WTC11 (cell line): ENCODE data around the gene BMP2K. TPM values are rescaled to one million over a fixed set of nuclear protein-coding genes. Genes with fewer than 3 reads are reported as not detected.

ENCODE experiments used
- ATAC-seq: fragments of 200-7000 bp; cut with Tn5 transposase; 2 replicates; pipeline ENCODE4 v1.10.0; 2021; ENCODE audit warnings: mild to moderate bottlenecking, moderate library complexity
- CTCF ChIA-PET: fragments of 300-600 bp; sonication (Branson Sonifier 250); formaldehyde crosslinking; loops from one replicate; lab custom pipeline; 2021; ENCODE audit warnings: antibody characterized with exemption; lab: Charles Lee
- POLR2A ChIA-PET: fragments of 350-600 bp; sonication (Branson Sonifier 250); formaldehyde crosslinking; loops from one replicate; lab custom pipeline; 2021; ENCODE audit warnings: antibody characterized with exemption; lab: Charles Lee
- DNase-seq: peaks from one replicate; pipeline ENCODE4 v3.0.0; 2021; ENCODE audit warnings: low spot score
- H3K27ac Mint-ChIP-seq: 2 replicates; pipeline ENCODE4 v1.8.0; 2021; ENCODE audit warnings: mixed read lengths
- H3K27me3 Mint-ChIP-seq: 2 replicates; pipeline ENCODE4 v1.8.0; 2021; ENCODE audit warnings: low read depth, mild to moderate bottlenecking, moderate library complexity, mixed read lengths
- H3K36me3 Mint-ChIP-seq: 2 replicates; pipeline ENCODE4 v1.8.0; 2021; ENCODE audit warnings: mixed read lengths
- H3K4me1 Mint-ChIP-seq: 2 replicates; pipeline ENCODE4 v1.8.0; 2022; ENCODE audit warnings: mixed read lengths
- H3K4me3 Mint-ChIP-seq: 2 replicates; pipeline ENCODE4 v1.8.0; 2021; ENCODE audit warnings: mild to moderate bottlenecking, moderate library complexity, mixed read lengths
- H3K9me3 Mint-ChIP-seq: 2 replicates; pipeline ENCODE4 v1.8.0; 2021; ENCODE audit warnings: mixed read lengths
- CBFB ChIP-seq: sonication (generic); formaldehyde crosslinking; IDR thresholded peaks from 2 replicates; pipeline ENCODE4 v1.8.1; 2022; ENCODE audit warnings: mild to moderate bottlenecking, low read depth, missing genetic modification reagents
- CREM ChIP-seq: sonication (generic); formaldehyde crosslinking; IDR thresholded peaks from 2 replicates; pipeline ENCODE4 v1.8.1; 2022; ENCODE audit warnings: mild to moderate bottlenecking, missing genetic modification reagents, moderate library complexity
- IRF2 ChIP-seq: sonication (generic); formaldehyde crosslinking; IDR thresholded peaks from 2 replicates; pipeline ENCODE4 v1.8.0; 2022; ENCODE audit warnings: low read depth, missing genetic modification reagents, borderline replicate concordance
- KAT7 ChIP-seq: sonication (generic); formaldehyde crosslinking; IDR thresholded peaks from 2 replicates; pipeline ENCODE4 v1.8.1; 2023; ENCODE audit warnings: missing genetic modification reagents, mild to moderate bottlenecking, borderline replicate concordance
- RORB ChIP-seq: fragments of 250-450 bp; sonication (Bioruptor Pico); IDR thresholded peaks from 2 replicates; pipeline ENCODE4 v1.9.0; 2021; ENCODE audit warnings: mild to moderate bottlenecking
- SP1 ChIP-seq: sonication (generic); formaldehyde crosslinking; conservative IDR thresholded peaks from 2 replicates; pipeline ENCODE4 v1.8.1; 2022; ENCODE audit warnings: missing genetic modification reagents
- TEAD1 ChIP-seq: sonication (generic); formaldehyde crosslinking; IDR thresholded peaks from 2 replicates; pipeline ENCODE4 v1.8.0; 2022; ENCODE audit warnings: mild to moderate bottlenecking, missing genetic modification reagents
- ZNF138 ChIP-seq: sonication (generic); formaldehyde crosslinking; conservative IDR thresholded peaks from 2 replicates; pipeline ENCODE4 v1.8.1; 2022; ENCODE audit warnings: mild to moderate bottlenecking, moderate library complexity, missing genetic modification reagents
- ZNF317 ChIP-seq: sonication (generic); formaldehyde crosslinking; IDR thresholded peaks from 2 replicates; pipeline ENCODE4 v1.8.1; 2023; ENCODE audit warnings: low read depth, mild to moderate bottlenecking, moderate library complexity, missing genetic modification reagents, borderline replicate concordance
- ZNF423 ChIP-seq: fragments of 250-450 bp; sonication (Bioruptor Pico); IDR thresholded peaks from 2 replicates; pipeline ENCODE4 v2.1.2; 2022; ENCODE audit warnings: mild to moderate bottlenecking, moderate library complexity
- total RNA-seq: library from RNA; stranded (reverse); gene quantifications from 3 replicates; pipeline ENCODE4 v1.2.3, GENCODE V29; 2021
- TF ChIP-seq, protein P1 (sequence below): sonication (generic); formaldehyde crosslinking; IDR thresholded peaks from 2 replicates; pipeline ENCODE4 v1.8.0; 2022; ENCODE audit warnings: mild to moderate bottlenecking, missing genetic modification reagents
- TF ChIP-seq, protein P2 (sequence below): fragments of 250-450 bp; sonication (Bioruptor Pico); IDR thresholded peaks from 2 replicates; pipeline ENCODE4 v1.9.0; 2021; ENCODE audit warnings: mild to moderate bottlenecking, borderline replicate concordance
- TF ChIP-seq, protein P3 (sequence below): sonication (generic); formaldehyde crosslinking; conservative IDR thresholded peaks from 2 replicates; pipeline ENCODE4 v1.8.1; 2022; ENCODE audit warnings: mild to moderate bottlenecking, missing genetic modification reagents
- TF ChIP-seq, protein P4 (sequence below): sonication (generic); formaldehyde crosslinking; IDR thresholded peaks from 2 replicates; pipeline ENCODE4 v1.8.0; 2022; ENCODE audit warnings: missing genetic modification reagents
- TF ChIP-seq, protein P5 (sequence below): sonication (generic); formaldehyde crosslinking; IDR thresholded peaks from 2 replicates; pipeline ENCODE4 v1.8.1; 2022; ENCODE audit warnings: mild to moderate bottlenecking, missing genetic modification reagents, moderate library complexity, borderline replicate concordance
- TF ChIP-seq, protein P6 (sequence below): sonication (generic); formaldehyde crosslinking; IDR thresholded peaks from 2 replicates; pipeline ENCODE4 v1.8.1; 2023; ENCODE audit warnings: mild to moderate bottlenecking, missing genetic modification reagents, moderate library complexity
- TF ChIP-seq, protein P7 (sequence below): fragments of 250-450 bp; sonication (Bioruptor Pico); IDR thresholded peaks from 2 replicates; pipeline ENCODE4 v1.8.0; 2021; ENCODE audit warnings: mild to moderate bottlenecking
- TF ChIP-seq, protein P8 (sequence below): fragments of 200-600 bp; IDR thresholded peaks from 2 replicates; pipeline ENCODE4 v1.8.0; 2022; ENCODE audit warnings: antibody characterized with exemption
- TF ChIP-seq, protein P9 (sequence below): sonication (generic); formaldehyde crosslinking; IDR thresholded peaks from 2 replicates; pipeline ENCODE4 v1.8.1; 2022; ENCODE audit warnings: mild to moderate bottlenecking, moderate library complexity, missing genetic modification reagents

BMP2K gene
- total RNA-seq, 1 experiment from 2014 or later: 19.9 TPM

DNA sequence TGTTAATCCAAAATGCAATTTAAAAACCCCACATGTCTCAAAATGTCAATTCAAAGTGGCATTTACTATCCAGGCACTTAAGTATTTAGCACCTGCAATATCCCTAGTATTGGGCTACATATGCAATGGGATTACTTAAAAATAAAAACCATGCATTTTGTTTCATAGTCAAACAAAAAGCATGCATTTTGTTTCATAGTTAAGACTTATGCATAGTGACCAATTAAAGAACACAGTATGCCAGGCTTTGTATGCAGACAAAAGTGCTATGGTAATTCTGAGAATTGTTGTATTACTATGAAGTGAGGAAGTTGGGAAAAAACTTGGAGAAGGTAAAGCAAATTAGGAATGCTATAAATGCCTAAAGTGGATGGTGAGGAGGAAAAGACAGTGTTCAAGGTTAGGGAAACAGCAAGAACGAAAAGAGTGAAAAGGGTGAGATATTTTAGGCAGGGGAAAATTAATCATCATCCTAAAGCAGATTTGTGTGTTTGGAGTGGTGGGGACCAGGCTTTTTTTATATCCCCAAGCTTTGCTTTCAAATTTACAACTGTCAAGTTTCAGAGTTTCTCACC is 10.6 kb upstream of the BMP2K start:
- no peaks in the 10 kb centered on the region for H3K9me3 Mint-ChIP-seq
- DNase-seq (no peak), ATAC-seq (no peak)
- H3K27ac Mint-ChIP-seq: no peak overlapping the region
- no peaks in the 10 kb centered on the region for H3K36me3 Mint-ChIP-seq
- CTCF ChIA-PET: no interaction called here
- H3K4me3 Mint-ChIP-seq: no peak overlapping the region
- H3K27me3 Mint-ChIP-seq: no peaks in the 10 kb centered on the region
- TF ChIP-seq IRF2 (CRISPR knock-in tag): no peak
- TF ChIP-seq, protein P1, sequence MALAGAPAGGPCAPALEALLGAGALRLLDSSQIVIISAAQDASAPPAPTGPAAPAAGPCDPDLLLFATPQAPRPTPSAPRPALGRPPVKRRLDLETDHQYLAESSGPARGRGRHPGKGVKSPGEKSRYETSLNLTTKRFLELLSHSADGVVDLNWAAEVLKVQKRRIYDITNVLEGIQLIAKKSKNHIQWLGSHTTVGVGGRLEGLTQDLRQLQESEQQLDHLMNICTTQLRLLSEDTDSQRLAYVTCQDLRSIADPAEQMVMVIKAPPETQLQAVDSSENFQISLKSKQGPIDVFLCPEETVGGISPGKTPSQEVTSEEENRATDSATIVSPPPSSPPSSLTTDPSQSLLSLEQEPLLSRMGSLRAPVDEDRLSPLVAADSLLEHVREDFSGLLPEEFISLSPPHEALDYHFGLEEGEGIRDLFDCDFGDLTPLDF (CRISPR knock-in tag): no peak
- TF ChIP-seq TEAD1 (CRISPR knock-in tag): no peak
- no peak for TF ChIP-seq KAT7 (CRISPR knock-in tag)
- POLR2A ChIA-PET: no interaction called here
- H3K4me1 Mint-ChIP-seq: peaks cover 5% of the 10 kb centered on the region

DNA sequence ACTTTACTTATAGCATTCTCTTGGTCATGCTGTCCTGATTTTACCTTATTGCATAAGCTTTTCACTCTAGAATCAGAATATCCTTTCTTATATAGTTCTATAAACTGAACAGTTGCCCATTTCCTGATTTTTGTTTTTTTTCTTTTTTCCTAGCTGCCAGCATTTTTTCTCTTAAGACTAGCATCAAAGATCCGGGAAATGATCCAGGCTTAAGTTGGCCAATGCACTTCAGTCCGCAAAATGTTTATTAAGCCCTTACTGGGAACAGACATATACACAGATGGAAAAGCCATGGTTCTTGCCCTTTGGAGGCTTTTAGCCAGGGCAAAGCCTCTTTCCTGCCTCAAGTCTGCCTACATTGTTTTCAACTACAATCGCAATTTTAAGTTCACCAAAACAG is 10.1 kb upstream of the BMP2K start:
- no peaks in the 10 kb centered on the region for H3K9me3 Mint-ChIP-seq
- CTCF ChIA-PET: no interaction called here
- POLR2A ChIA-PET: no interaction called here
- TF ChIP-seq, protein P2, sequence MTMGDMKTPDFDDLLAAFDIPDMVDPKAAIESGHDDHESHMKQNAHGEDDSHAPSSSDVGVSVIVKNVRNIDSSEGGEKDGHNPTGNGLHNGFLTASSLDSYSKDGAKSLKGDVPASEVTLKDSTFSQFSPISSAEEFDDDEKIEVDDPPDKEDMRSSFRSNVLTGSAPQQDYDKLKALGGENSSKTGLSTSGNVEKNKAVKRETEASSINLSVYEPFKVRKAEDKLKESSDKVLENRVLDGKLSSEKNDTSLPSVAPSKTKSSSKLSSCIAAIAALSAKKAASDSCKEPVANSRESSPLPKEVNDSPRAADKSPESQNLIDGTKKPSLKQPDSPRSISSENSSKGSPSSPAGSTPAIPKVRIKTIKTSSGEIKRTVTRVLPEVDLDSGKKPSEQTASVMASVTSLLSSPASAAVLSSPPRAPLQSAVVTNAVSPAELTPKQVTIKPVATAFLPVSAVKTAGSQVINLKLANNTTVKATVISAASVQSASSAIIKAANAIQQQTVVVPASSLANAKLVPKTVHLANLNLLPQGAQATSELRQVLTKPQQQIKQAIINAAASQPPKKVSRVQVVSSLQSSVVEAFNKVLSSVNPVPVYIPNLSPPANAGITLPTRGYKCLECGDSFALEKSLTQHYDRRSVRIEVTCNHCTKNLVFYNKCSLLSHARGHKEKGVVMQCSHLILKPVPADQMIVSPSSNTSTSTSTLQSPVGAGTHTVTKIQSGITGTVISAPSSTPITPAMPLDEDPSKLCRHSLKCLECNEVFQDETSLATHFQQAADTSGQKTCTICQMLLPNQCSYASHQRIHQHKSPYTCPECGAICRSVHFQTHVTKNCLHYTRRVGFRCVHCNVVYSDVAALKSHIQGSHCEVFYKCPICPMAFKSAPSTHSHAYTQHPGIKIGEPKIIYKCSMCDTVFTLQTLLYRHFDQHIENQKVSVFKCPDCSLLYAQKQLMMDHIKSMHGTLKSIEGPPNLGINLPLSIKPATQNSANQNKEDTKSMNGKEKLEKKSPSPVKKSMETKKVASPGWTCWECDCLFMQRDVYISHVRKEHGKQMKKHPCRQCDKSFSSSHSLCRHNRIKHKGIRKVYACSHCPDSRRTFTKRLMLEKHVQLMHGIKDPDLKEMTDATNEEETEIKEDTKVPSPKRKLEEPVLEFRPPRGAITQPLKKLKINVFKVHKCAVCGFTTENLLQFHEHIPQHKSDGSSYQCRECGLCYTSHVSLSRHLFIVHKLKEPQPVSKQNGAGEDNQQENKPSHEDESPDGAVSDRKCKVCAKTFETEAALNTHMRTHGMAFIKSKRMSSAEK: no peak
- TF ChIP-seq, protein P3, sequence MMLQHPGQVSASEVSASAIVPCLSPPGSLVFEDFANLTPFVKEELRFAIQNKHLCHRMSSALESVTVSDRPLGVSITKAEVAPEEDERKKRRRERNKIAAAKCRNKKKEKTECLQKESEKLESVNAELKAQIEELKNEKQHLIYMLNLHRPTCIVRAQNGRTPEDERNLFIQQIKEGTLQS (CRISPR knock-in tag): no peak
- TF ChIP-seq RORB (CRISPR knock-in tag) (no peak), ZNF138 (CRISPR knock-in tag) (no peak), ZNF317 (CRISPR knock-in tag) (no peak), CBFB (CRISPR knock-in tag) (no peak), CREM (CRISPR knock-in tag) (no peak), ZNF423 (CRISPR knock-in tag) (no peak), SP1 (CRISPR knock-in tag) (no peak)
- TF ChIP-seq, protein P4, sequence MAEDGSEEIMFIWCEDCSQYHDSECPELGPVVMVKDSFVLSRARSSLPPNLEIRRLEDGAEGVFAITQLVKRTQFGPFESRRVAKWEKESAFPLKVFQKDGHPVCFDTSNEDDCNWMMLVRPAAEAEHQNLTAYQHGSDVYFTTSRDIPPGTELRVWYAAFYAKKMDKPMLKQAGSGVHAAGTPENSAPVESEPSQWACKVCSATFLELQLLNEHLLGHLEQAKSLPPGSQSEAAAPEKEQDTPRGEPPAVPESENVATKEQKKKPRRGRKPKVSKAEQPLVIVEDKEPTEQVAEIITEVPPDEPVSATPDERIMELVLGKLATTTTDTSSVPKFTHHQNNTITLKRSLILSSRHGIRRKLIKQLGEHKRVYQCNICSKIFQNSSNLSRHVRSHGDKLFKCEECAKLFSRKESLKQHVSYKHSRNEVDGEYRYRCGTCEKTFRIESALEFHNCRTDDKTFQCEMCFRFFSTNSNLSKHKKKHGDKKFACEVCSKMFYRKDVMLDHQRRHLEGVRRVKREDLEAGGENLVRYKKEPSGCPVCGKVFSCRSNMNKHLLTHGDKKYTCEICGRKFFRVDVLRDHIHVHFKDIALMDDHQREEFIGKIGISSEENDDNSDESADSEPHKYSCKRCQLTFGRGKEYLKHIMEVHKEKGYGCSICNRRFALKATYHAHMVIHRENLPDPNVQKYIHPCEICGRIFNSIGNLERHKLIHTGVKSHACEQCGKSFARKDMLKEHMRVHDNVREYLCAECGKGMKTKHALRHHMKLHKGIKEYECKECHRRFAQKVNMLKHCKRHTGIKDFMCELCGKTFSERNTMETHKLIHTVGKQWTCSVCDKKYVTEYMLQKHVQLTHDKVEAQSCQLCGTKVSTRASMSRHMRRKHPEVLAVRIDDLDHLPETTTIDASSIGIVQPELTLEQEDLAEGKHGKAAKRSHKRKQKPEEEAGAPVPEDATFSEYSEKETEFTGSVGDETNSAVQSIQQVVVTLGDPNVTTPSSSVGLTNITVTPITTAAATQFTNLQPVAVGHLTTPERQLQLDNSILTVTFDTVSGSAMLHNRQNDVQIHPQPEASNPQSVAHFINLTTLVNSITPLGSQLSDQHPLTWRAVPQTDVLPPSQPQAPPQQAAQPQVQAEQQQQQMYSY (CRISPR knock-in tag): no peak
- TF ChIP-seq, protein P5, sequence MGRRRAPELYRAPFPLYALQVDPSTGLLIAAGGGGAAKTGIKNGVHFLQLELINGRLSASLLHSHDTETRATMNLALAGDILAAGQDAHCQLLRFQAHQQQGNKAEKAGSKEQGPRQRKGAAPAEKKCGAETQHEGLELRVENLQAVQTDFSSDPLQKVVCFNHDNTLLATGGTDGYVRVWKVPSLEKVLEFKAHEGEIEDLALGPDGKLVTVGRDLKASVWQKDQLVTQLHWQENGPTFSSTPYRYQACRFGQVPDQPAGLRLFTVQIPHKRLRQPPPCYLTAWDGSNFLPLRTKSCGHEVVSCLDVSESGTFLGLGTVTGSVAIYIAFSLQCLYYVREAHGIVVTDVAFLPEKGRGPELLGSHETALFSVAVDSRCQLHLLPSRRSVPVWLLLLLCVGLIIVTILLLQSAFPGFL (CRISPR knock-in tag): no peak
- TF ChIP-seq, protein P6, sequence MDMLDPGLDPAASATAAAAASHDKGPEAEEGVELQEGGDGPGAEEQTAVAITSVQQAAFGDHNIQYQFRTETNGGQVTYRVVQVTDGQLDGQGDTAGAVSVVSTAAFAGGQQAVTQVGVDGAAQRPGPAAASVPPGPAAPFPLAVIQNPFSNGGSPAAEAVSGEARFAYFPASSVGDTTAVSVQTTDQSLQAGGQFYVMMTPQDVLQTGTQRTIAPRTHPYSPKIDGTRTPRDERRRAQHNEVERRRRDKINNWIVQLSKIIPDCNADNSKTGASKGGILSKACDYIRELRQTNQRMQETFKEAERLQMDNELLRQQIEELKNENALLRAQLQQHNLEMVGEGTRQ: no peak
- TF ChIP-seq, protein P7, sequence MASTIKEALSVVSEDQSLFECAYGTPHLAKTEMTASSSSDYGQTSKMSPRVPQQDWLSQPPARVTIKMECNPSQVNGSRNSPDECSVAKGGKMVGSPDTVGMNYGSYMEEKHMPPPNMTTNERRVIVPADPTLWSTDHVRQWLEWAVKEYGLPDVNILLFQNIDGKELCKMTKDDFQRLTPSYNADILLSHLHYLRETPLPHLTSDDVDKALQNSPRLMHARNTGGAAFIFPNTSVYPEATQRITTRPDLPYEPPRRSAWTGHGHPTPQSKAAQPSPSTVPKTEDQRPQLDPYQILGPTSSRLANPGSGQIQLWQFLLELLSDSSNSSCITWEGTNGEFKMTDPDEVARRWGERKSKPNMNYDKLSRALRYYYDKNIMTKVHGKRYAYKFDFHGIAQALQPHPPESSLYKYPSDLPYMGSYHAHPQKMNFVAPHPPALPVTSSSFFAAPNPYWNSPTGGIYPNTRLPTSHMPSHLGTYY (CRISPR knock-in tag): no peak
- TF ChIP-seq, protein P8, sequence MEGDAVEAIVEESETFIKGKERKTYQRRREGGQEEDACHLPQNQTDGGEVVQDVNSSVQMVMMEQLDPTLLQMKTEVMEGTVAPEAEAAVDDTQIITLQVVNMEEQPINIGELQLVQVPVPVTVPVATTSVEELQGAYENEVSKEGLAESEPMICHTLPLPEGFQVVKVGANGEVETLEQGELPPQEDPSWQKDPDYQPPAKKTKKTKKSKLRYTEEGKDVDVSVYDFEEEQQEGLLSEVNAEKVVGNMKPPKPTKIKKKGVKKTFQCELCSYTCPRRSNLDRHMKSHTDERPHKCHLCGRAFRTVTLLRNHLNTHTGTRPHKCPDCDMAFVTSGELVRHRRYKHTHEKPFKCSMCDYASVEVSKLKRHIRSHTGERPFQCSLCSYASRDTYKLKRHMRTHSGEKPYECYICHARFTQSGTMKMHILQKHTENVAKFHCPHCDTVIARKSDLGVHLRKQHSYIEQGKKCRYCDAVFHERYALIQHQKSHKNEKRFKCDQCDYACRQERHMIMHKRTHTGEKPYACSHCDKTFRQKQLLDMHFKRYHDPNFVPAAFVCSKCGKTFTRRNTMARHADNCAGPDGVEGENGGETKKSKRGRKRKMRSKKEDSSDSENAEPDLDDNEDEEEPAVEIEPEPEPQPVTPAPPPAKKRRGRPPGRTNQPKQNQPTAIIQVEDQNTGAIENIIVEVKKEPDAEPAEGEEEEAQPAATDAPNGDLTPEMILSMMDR: no peak
- TF ChIP-seq, protein P9, sequence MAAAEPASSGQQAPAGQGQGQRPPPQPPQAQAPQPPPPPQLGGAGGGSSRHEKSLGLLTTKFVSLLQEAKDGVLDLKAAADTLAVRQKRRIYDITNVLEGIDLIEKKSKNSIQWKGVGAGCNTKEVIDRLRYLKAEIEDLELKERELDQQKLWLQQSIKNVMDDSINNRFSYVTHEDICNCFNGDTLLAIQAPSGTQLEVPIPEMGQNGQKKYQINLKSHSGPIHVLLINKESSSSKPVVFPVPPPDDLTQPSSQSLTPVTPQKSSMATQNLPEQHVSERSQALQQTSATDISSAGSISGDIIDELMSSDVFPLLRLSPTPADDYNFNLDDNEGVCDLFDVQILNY (CRISPR knock-in tag): no peak

More for the DNA sequence above, 10.1 kb upstream of the BMP2K start:
- DNase-seq (no peak), ATAC-seq (no peak)
- H3K4me1 Mint-ChIP-seq: peaks cover 5% of the 10 kb centered on the region
- no peaks in the 10 kb centered on the region for H3K27me3 Mint-ChIP-seq
- no peaks in the 10 kb centered on the region for H3K36me3 Mint-ChIP-seq
- no peak overlapping the region for H3K27ac Mint-ChIP-seq
- no peak overlapping the region for H3K4me3 Mint-ChIP-seq
